PFSK-1 (cell line): ENCODE measurements around the gene CAMTA1.

Source experiments
- FOXP2 ChIP-seq: optimal IDR thresholded peaks from 2 replicates; pipeline ENCODE3; 2011; ENCODE audit warnings: borderline replicate concordance, control low read depth, inconsistent platforms; ENCODE audit not compliant: insufficient read depth; ENCODE audit errors: extremely low read length, extremely low read depth
- POLR2AphosphoS5 ChIP-seq: IDR thresholded peaks from 2 replicates; pipeline ENCODE4 v1.6.1; 2012; ENCODE audit warnings: low read depth, mild to moderate bottlenecking, control low read depth, low read length, moderate library complexity
- REST ChIP-seq, 2 experiments: IDR thresholded peaks; 2 replicates each; pipeline versions ENCODE4 v1.6.1 to v1.8.0; 2011 to 2012; ENCODE audit warnings: low read depth in 2 of 2, low read length in 2 of 2, control low read depth in 1 of 2, inconsistent platforms in 1 of 2, mild to moderate bottlenecking in 1 of 2, moderate library complexity in 1 of 2; ENCODE audit not compliant: insufficient read depth in 1 of 2
- SIN3A ChIP-seq: IDR thresholded peaks from 2 replicates; pipeline ENCODE4 v1.6.1; 2012; ENCODE audit warnings: mild to moderate bottlenecking, low read length, moderate library complexity, borderline replicate concordance; ENCODE audit not compliant: insufficient read depth
- TAF1 ChIP-seq: IDR thresholded peaks from 2 replicates; pipeline ENCODE4 v1.6.1; 2012; ENCODE audit warnings: low read length, control low read depth, borderline replicate concordance; ENCODE audit not compliant: insufficient read depth

The CAMTA1 gene

GRCh38 chr1:7060745-7061144, 275.5 kb downstream of the CAMTA1 start:
- TF ChIP-seq POLR2AphosphoS5: no peak
- TF ChIP-seq TAF1: no peak
- no peak for TF ChIP-seq FOXP2
- no peak for TF ChIP-seq REST (IDR thresholded peaks at IDR 0.05; ENCODE audit: insufficient read depth in 1 of 2, low read depth in 2 of 2, low read length in 2 of 2)
- no peak for TF ChIP-seq SIN3A

- no peak for TF ChIP-seq FOXP2
- TF ChIP-seq POLR2AphosphoS5: no peak
- TF ChIP-seq TAF1: no peak
- TF ChIP-seq SIN3A: no peak
- TF ChIP-seq REST (IDR thresholded peaks at IDR 0.05; ENCODE audit: insufficient read depth in 1 of 2, low read depth in 2 of 2, low read length in 2 of 2): no peak
Measured at GRCh38 chr1:7062346-7063061, 277.2 kb downstream of the CAMTA1 start.

- TF ChIP-seq POLR2AphosphoS5 (no peak), REST (IDR thresholded peaks at IDR 0.05; ENCODE audit: insufficient read depth in 1 of 2, low read depth in 2 of 2, low read length in 2 of 2) (no peak), FOXP2 (no peak), SIN3A (no peak), TAF1 (no peak)
Measured at GRCh38 chr1:7063981-7064380, 278.7 kb downstream of the CAMTA1 start.

- TF ChIP-seq POLR2AphosphoS5: no peak
- no peak for TF ChIP-seq TAF1
- no peak for TF ChIP-seq FOXP2
- no peak for TF ChIP-seq SIN3A
- no peak for TF ChIP-seq REST (IDR thresholded peaks at IDR 0.05; ENCODE audit: insufficient read depth in 1 of 2, low read depth in 2 of 2, low read length in 2 of 2)
Measured at GRCh38 chr1:7068552-7068951, 283.3 kb downstream of the CAMTA1 start.

- TF ChIP-seq FOXP2 (no peak), TAF1 (no peak), SIN3A (no peak), POLR2AphosphoS5 (no peak), REST (IDR thresholded peaks at IDR 0.05; ENCODE audit: insufficient read depth in 1 of 2, low read depth in 2 of 2, low read length in 2 of 2) (no peak)
Measured at GRCh38 chr1:7069931-7070330, 284.7 kb downstream of the CAMTA1 start.
